Measurements from ENCODE around the gene HIVEP3.

The HIVEP3 gene

GRCh38 chr1:41488040-41488951 is 430.4 kb downstream of the HIVEP3 start:
- DNase-seq: no peak

GRCh38 chr1:41487126-41488039 is 431.3 kb downstream of the HIVEP3 start:
- peak; percentile 29 for DNase-seq

- DNase-seq: no peak
Observed at GRCh38 chr1:41486371-41487125, 432.2 kb downstream of the HIVEP3 start.

GRCh38 chr1:41486053-41486370 is 432.7 kb downstream of the HIVEP3 start:
- no peak for DNase-seq

GRCh38 chr1:41485605-41486004 is 433.1 kb downstream of the HIVEP3 start:
- DNase-seq: no peak

GRCh38 chr1:41484402-41485241 is 434.1 kb downstream of the HIVEP3 start, which contains the start of gene EDN2:
TSS of gene EDN2 (minus strand) at chr1:41484683. CDS start at chr1:41484601, 82 bp downstream.
- DNase-seq: peak; percentile 42

- DNase-seq: no peak
Observed at GRCh38 chr1:41483960-41484401, 434.7 kb downstream of the HIVEP3 start.

- DNase-seq: no peak
Observed at GRCh38 chr1:41483001-41483850, 435.5 kb downstream of the HIVEP3 start.

- peak; percentile 53 for DNase-seq
Observed at GRCh38 chr1:41482001-41482765, 436.5 kb downstream of the HIVEP3 start.

GRCh38 chr1:41481109-41481775 is 437.5 kb downstream of the HIVEP3 start:
- DNase-seq: no peak

GRCh38 chr1:41480204-41481108 is 438.3 kb downstream of the HIVEP3 start:
- DNase-seq: no peak

- no peak for DNase-seq
Observed at GRCh38 chr1:41479808-41480160, 438.9 kb downstream of the HIVEP3 start.

- no peak for DNase-seq
Observed at GRCh38 chr1:41479000-41479807, 439.5 kb downstream of the HIVEP3 start.

GRCh38 chr1:41478118-41478748 is 440.5 kb downstream of the HIVEP3 start:
- no peak for DNase-seq

- DNase-seq: no peak
Observed at GRCh38 chr1:41476807-41477361, 441.8 kb downstream of the HIVEP3 start.

GRCh38 chr1:41475859-41476567 is 442.7 kb downstream of the HIVEP3 start:
- no peak for DNase-seq

All from hematopoietic multipotent progenitor cell treated with erythropoietin and hydrocortisone succinate and interleukin-3 and kit ligand, for 6 days (in vitro differentiated cells).